Stomach (tissue), 4 donors: ENCODE results near the gene SLC35B2.
A peak's percentile ranks its signal among the peaks of the same experiment; 100 is the strongest.

ENCODE experiments used
- CTCF ChIP-seq, 7 experiments: fragments of 450-650 bp in 4 of 7; fragments of 200-600 bp in 3 of 7; sonication (generic) in 3 of 7; IDR thresholded peaks; one replicate each; pipeline ENCODE4 v1.5.1; 2016 to 2019; ENCODE audit warnings: antibody characterized with exemption in 7 of 7, control low read depth in 2 of 7, mild to moderate bottlenecking in 1 of 7
- EP300 ChIP-seq: sonication (generic); formaldehyde crosslinking; IDR thresholded peaks from one replicate; pipeline ENCODE4 v1.6.1; 2017; ENCODE audit warnings: antibody characterized with exemption
- POLR2A ChIP-seq, 4 donors: fragments of 450-650 bp; IDR thresholded peaks; one replicate each; pipeline ENCODE4 v1.6.1; 2016; ENCODE audit warnings: antibody characterized with exemption in 4 of 4, control low read depth in 2 of 4, mild to moderate bottlenecking in 1 of 4, moderate library complexity in 1 of 4

DNA sequence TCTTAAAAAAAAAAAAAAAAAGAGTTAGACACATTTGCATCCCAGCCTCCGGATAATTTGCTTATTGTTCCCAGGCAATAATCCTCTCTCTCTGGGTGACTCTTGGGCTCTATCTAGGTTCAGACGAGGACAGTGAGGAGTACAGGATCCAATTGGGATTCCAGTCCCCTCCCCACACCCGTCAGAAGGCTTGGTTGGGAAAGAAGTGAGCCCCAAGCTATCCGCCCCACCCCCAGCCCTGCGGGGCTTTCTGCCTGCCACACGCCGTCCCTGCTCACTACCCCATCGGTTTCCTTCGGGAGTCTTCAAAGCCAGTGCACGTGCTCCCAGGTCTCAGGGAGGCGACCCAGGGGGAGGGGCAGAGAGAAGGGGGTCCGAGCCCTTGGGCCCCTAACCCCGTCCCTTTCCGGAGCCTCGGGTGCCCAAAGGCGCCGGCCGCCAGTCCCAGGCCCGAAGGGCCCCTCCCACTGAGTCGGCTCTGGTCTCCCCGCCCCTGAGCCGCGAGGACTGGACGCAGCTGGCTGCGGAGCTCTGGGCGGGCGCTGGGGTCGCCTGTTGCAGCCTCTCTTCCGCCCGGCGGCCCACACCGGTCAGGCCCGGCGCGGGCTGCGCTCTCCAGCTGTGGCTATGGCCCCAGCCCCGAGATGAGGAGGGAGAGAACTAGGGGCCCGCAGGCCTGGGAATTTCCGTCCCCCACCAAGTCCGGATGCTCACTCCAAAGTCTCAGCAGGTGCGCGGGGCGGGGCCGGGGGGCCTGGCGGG is 38.1 kb downstream of the SLC35B2 start:
- peak in 1 of 4 donors; percentile 53 for TF ChIP-seq POLR2A (IDR thresholded peaks at IDR 0.05)
- no peak for TF ChIP-seq CTCF (IDR thresholded peaks at IDR 0.05)
- no peak for TF ChIP-seq EP300
